GM08714 (cell line): ENCODE measurements around the gene PCGF5.
"Not testable (repeated sequence)": the region's sequence is repeated elsewhere in the genome, so short reads cannot be mapped to it uniquely, and the experiment has no call there.

Experiments
- H3K4me3 ChIP-seq: fragments of 200-500 bp; sonication (Bioruptor generic); 2 replicates; pipeline ENCODE4 v1.5.1; 2014; ENCODE audit warnings: mild to moderate bottlenecking, low read length, inconsistent platforms
- ZNF274 ChIP-seq: IDR thresholded peaks from 2 replicates; pipeline ENCODE4 v1.6.1; 2012; ENCODE audit warnings: mild to moderate bottlenecking, low read depth, low read length

The PCGF5 gene

DNA sequence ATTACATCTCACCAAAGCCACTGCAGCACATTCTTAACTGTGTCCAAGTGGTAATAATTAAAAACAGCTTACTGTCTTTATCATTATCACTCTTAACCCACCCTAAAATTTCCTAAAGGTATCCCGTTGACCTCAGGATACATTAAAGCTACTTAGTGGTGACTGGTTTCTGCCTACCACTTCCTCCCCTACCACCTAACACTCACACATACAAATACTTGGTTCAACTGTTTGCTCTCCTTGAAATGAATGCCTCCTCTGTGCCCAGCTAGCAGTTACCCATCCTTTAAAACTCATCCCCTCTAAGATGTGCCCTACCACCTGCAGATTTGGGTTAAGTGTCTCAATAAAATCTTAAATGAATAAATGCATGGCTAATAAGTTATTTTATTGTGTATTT, 7.1 kb downstream of the PCGF5 start:
- no peak overlapping the region for H3K4me3 ChIP-seq
- no peak for TF ChIP-seq ZNF274

DNA sequence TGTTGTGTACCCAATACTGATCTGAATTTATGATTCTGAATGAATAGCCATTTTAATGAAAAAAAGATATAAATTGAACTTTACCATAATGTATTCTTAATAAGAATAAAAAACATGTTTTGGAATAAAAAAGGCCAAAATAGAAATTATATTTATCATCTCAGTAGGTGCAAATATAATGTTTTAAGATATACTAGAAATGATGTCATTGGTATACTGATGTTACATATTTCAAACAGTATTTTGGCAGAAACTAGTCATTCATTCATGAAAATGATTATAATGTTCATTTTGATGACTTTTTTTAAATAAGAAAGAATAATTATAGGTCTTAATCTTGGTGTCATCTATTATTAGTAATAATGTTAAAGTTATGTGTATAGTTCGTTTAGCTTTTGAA, 9.2 kb downstream of the PCGF5 start:
- TF ChIP-seq ZNF274 = no peak
- H3K4me3 ChIP-seq = no peak overlapping the region

DNA sequence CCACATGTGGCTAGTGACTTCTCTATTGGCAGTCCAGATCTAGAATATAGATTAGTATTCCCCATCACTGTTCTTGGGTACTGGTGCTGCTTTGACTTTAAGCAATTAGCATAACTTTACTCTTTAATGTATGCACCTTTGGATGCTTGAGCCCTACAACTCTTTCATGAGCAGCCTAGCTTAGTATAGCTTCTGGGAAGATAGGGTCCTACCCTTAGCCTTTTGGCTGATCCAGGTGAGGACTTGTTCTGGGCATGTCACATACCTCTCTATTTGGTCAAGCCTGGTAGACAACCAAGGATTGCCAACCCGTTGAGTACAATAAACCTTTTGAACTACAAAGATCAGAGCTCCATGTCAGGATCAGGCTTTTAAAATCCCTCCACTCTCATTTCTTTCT, 17.7 kb downstream of the PCGF5 start:
- no peak for TF ChIP-seq ZNF274
- no peak overlapping the region for H3K4me3 ChIP-seq

DNA sequence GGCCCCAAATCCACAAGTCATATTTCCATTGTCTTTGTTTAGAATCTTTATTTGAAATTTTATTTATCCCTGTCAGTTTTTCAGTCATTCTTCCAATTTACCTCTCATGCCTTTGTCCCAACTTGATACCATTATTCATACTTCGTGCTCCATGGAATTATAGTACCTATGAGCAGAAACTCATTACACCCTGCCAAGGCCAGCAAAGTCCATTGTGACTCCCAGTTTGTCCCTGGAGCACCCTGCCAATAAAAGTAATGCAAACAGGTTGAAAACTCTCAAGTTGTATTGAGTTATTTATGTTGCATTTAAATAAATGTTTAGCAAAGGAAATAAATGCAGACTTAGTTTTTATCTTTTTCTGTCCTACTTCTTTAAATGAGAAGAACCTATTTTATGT, 19.3 kb downstream of the PCGF5 start:
- no peak overlapping the region for H3K4me3 ChIP-seq
- TF ChIP-seq ZNF274 = no peak

DNA sequence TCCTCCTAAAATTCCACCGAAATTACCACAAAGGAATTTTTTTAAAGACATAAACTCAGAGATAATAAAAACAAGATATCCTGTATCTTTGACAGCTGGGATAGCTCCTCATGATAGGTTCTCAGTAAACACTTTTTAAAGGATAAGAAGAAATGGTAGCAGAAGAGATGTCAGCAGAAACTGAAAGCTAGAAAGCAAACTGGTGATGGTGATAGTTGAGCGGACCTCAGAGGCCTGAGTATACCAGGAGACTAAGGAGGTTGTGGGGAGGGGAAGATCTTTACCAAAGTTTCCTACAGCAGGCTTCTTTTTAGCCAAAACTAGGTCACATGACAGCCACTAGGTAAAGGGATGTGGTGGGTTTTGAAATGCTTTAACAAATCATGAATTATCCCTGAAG, 22.5 kb downstream of the PCGF5 start:
- H3K4me3 ChIP-seq = no peak overlapping the region
- no peak for TF ChIP-seq ZNF274

DNA sequence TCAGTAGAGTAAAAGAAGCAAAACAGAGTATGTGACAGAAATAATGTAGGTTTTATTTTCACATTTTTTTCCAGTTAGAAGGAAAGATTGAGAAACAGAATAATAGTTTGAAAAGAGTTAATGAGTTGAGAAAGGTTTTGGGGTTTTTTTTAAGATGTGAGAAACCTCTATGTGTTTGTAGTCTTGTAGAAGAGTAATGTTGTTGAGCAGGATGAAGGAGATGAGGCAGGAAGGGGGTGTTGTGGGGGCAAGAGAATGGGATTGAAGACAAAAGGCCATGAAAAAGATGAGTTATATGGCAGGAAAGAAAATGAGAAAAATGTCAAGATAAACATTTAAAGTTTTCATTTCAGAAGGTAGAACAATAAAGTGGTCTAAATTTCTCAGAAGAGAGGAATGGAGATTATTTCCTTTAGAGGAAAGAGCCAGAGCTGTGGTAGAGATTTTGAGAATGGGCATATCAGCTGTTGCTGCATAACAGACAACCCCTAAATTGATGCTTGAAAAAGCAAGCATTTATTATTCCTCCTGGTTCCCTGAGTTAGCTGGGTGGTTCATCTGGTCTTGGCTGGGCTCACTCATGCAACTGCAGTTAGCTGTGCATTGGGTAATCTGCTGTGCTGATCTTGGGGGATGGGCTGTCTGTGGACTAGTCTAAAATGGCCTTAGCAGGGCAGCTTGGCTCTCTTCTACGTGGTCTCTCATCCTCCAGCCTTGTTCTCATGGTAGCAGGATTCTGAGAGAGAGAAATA, 27.1 kb downstream of the PCGF5 start:
- no peak overlapping the region for H3K4me3 ChIP-seq

DNA sequence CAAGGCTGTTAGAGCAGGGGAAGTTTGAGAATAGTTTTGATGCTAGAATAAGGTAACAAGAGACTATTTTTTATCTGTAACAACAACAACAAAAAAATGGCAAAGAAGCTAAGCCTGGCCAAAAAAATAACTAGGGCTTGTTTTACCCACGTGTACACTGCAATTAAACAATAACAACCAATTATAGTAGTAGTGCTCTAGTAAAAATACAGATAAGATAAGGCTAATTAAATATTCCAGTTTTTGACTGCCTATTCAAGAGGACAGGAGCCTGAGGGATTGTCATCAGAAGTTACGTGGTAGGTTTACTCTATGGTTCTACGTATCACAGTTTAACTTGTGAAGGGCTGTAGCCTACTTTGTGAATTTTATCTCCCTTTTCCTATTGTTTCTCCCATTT, 29.2 kb downstream of the PCGF5 start:
- TF ChIP-seq ZNF274 = no peak
- H3K4me3 ChIP-seq = no peak overlapping the region

More for the DNA sequence above, 27.1 kb downstream of the PCGF5 start:
- no peak for TF ChIP-seq ZNF274

DNA sequence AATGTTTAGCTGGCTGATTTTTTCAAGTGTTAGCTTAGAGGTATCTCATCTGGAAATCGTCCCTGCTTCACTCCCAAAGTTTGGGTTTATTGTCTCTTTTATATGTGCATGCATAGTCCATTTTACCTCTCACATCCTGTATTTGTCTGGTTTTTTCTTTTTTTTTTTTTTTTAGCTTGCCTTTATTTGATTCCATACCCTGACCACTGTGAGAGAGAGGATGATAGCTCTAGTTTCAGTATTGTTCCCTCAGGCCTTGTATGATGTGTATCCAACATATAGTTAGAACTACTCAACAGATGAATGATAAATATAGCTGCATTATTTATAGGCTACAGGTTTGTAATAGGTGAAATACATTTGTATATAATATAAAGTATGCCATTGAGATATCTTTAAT, 29.9 kb downstream of the PCGF5 start:
- no peak overlapping the region for H3K4me3 ChIP-seq
- no peak for TF ChIP-seq ZNF274

DNA sequence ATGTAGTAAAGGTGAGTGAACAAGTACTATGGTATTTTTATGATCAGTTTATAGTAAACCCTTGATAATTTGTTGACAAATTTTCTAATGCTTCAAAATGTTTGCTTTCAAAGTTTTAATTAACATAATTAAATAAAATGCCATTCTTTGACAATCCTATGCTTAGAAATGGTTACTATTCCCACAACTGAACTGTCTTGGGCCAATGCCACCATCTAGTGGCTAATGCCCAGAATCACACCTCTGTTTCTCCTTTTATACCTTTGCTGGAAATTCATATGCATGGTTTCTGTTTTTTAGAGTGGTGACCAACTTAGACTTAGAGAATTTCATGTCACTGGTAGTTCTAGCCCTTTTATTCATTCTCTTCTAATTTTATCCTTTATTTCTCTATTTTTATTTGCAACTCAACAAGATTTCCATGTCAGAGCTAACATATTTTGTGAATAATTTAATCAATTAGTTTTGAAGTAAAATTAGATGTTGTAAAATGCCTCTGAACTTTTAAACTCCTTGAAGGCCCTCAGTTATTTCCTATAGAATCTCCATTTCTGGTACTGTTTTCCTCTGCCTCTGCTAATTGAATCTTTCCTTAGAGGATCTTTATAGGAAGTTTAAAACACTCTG, 31.1 kb downstream of the PCGF5 start:
- TF ChIP-seq ZNF274 = no peak
- H3K4me3 ChIP-seq = no peak overlapping the region

DNA sequence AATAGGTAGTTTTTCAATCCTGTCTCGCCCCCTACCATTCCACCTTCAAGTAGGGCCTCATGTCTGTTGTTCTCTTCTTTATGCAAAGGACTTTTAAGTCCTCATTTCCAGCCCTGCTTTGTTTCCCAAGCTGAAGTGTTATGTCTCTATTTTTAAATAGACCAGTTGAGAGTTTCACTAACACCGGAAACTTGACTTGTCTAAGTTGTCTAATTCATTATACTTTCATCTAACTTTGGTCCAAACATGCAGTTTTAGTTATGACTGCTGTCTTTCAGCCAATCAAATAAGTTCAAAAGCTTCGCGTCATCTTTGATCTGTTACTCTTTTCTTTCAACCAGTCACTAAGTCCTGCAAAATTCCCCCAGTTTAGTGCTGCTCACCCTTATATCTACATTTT, 32.8 kb downstream of the PCGF5 start:
- no peak overlapping the region for H3K4me3 ChIP-seq
- TF ChIP-seq ZNF274 = no peak

DNA sequence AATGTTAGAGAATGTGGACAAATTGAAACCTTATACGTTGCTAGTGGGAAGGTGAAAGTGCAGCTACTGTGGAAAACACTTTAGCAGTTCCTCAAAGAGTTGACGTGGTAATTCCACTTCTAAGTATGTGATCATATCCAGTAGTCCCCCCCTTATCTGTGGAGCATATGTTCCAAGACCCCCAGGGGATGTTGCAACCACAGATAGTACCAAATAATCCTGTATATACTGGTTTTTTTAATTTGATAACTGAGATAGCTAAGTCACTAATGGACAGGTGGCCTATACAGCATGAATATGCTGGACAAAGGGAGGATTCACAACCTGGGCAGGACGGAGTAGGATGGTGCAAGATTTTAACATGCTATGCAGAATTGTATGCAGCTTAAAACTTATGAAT, 36.8 kb downstream of the PCGF5 start:
- H3K4me3 ChIP-seq = no peak overlapping the region
- no peak for TF ChIP-seq ZNF274

DNA sequence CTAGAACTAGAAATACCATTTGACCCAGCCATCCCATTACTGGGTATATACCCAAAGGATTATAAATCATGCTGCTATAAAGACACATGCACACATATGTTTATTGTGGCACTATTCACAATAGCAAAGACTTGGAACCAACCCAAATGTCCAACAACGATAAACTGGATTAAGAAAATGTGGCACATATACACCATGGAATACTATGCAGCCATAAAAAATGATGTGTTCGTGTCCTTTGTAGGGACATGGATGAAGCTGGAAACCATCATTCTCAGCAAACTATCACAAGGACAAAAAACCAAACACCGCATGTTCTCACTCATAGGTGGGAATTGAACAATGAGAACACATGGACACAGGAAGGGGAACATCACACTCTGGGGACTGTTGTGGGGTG, 40.0 kb downstream of the PCGF5 start:
- H3K4me3 ChIP-seq = not testable (repeated sequence)

DNA sequence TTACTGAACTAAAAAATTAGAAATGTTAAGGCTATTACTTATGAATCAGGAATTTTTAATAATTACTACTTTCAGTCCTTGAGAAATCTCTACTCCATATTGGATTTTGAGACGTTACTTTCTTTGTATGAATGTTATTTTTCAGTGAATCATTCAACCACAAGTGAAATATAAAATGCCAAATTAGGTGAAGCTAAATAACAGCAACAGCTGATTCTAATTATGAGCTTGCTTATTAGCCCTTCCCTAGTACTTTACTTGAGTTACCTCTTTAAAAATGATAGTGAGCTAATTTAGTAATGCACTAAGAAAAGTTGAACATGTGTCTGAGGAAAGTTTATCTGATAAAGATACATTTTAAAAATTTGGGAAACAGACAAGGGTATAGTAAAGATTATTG, 51.4 kb downstream of the PCGF5 start:
- TF ChIP-seq ZNF274 = no peak

DNA sequence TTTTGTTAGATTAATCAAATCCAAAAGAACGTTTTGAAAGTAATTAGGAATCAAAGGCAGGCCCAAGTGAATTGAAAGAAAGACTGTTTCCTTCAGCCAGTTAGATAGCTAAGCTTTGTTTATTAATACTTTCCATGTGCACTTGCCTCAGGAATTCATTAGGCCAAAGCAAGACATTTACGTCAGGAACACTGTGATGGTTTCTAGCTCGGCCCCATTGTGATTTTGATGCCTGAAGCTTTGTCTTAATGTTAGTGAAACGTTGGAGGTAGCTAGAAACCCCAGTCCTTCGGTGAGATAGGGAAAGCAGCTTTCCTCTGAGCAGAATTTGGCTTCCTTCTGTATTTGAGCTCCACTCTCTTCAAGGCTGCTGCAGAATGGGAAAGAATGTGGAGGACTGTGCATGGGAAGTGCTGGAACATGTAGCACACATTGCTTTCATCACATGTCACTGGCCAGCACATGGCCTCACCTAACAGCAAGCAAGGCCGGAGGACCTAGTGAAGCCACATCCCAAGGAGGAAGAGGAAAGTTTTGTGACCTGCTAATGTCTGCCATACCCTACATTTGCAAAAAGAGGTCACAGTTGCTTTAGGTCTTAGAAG, 64.1 kb downstream of the PCGF5 start:
- no peak overlapping the region for H3K4me3 ChIP-seq
- TF ChIP-seq ZNF274 = no peak

More for the DNA sequence above, 51.4 kb downstream of the PCGF5 start:
- H3K4me3 ChIP-seq = no peak overlapping the region

DNA sequence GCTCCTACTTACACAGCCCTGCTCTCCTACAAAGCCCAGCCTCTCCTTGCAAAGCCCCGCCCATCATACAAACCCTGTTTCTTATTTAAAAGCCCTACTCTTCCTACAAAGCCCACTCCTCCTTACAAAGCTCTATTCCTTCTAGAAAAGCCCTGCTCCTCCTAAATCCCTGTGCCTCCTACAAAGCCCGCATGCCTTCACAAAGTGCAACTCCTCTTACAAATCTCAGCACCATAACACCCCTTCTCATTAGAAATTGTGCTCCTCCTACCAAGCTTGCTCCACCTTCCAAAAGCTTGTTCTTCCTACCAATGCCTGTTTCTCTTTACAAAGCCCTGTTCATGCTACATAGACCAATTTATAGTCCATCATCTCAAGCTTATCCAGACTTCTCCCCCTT, 66.1 kb downstream of the PCGF5 start:
- no peak overlapping the region for H3K4me3 ChIP-seq
- no peak for TF ChIP-seq ZNF274
